ENCODE measurements around the gene LAMC2. TPM values are rescaled to one million over a fixed set of nuclear protein-coding genes. Genes with fewer than 3 reads are reported as not detected.

The LAMC2 gene
- total and polyA plus RNA-seq, 2 donors (not counting 1 experiment from before 2014, with no cell fraction given) = 0.99 to 3.9 TPM

- no peak overlapping the region for H3K4me2 ChIP-seq (ENCODE audit: extremely low read depth, insufficient read depth, low read length)
- no peak for DNase-seq (ENCODE audit: low read depth in 2 of 2)
- H4K20me1 ChIP-seq (ENCODE audit: control insufficient read depth, extremely low read depth, insufficient read depth, low read length) = no peaks in the 10 kb centered on the region
- no peak overlapping the region for H3K9ac ChIP-seq (ENCODE audit: insufficient read depth, low read length)
- no peak overlapping the region for H2AFZ ChIP-seq (ENCODE audit: low read length)
- H3K79me2 ChIP-seq (ENCODE audit: control insufficient read depth, insufficient read depth, low read length) = no peaks in the 10 kb centered on the region
- no peak overlapping the region for H3K4me3 ChIP-seq (replicated peaks in 1 of 4; ENCODE audit: control extremely low read depth in 1 of 4, insufficient read depth in 1 of 4, low read depth in 3 of 4, low read length in 4 of 4)
- H3K4me1 ChIP-seq (ENCODE audit: control insufficient read depth, extremely low read depth, insufficient read depth, low read length) = peaks cover 17% of the 10 kb centered on the region
- no peak overlapping the region for H3K27ac ChIP-seq (ENCODE audit: insufficient read depth, low read length)
- H3K36me3 ChIP-seq (ENCODE audit: control insufficient read depth, insufficient read depth, low read length) = no peaks in the 10 kb centered on the region
- no peaks in the 10 kb centered on the region for H3K27me3 ChIP-seq (ENCODE audit: control insufficient read depth, insufficient read depth, low read length)
- TF ChIP-seq EZH2 (IDR thresholded peaks at IDR 0.05; ENCODE audit: low read length, missing control alignments) (no peak), CTCF (conservative IDR thresholded peaks at IDR 0.05 in 1 of 2, IDR thresholded peaks at IDR 0.05 in 1 of 2; ENCODE audit: low read depth in 1 of 2, low read length in 2 of 2) (no peak)
- no peaks in the 10 kb centered on the region for H3K9me3 ChIP-seq (ENCODE audit: control insufficient read depth, insufficient read depth, low read depth, low read length)
Observed at GRCh38 chr1:183167676-183168075, 18.4 kb upstream of the LAMC2 start.

DNA sequence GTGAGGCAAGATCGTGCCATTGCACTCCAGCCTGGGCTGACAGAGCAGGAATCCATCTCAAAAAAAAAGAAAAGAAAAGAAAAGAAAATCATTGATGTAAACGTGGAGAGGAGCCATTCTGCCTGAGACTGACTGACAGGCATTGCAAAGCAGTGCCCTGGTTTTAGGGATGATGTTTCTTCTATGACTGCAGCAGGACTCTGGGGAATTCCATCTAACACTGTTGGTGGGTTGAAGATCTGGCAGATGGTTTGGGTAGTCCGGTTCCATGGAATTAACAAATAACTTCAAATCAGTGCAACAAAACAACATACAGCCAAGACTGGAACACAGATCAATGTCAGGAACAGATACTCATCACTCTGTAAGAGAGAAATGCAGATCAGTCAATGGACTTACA lies 17.8 kb upstream of the LAMC2 start:
- Histone ChIP-seq H2AFZ (ENCODE audit: low read length) (no peak overlapping the region), H3K27me3 (ENCODE audit: control insufficient read depth, insufficient read depth, low read length) (no peaks in the 10 kb centered on the region)

DNA sequence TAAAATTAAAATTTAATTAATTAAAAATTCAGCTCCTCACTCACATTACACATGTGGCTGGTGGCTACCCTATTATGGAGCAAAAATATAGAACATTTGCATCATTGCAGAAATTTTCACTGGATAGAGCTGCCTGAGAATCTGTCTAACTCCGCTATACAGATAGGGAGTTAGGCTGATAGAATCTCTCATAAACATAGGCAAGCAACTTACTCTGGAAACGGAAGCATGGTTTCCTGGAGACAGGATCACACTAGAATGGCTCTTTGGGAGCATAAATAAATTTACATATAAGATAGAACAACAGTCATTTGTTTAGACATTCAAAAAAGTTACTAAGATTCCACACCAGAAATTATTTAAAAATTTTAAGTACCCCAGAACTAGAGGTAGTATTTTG lies 12.2 kb upstream of the LAMC2 start:
- Histone ChIP-seq H3K36me3 (ENCODE audit: control insufficient read depth, insufficient read depth, low read length) (no peaks in the 10 kb centered on the region), H3K79me2 (ENCODE audit: control insufficient read depth, insufficient read depth, low read length) (no peaks in the 10 kb centered on the region), H2AFZ (ENCODE audit: low read length) (no peak overlapping the region), H3K4me2 (ENCODE audit: extremely low read depth, insufficient read depth, low read length) (no peak overlapping the region), H3K27me3 (ENCODE audit: control insufficient read depth, insufficient read depth, low read length) (no peaks in the 10 kb centered on the region), H3K27ac (ENCODE audit: insufficient read depth, low read length) (no peak overlapping the region), H3K4me1 (ENCODE audit: control insufficient read depth, extremely low read depth, insufficient read depth, low read length) (no peaks in the 10 kb centered on the region), H4K20me1 (ENCODE audit: control insufficient read depth, extremely low read depth, insufficient read depth, low read length) (no peaks in the 10 kb centered on the region), H3K4me3 (replicated peaks in 1 of 4; ENCODE audit: control extremely low read depth in 1 of 4, insufficient read depth in 1 of 4, low read depth in 3 of 4, low read length in 4 of 4) (no peak overlapping the region), H3K9me3 (ENCODE audit: control insufficient read depth, insufficient read depth, low read depth, low read length) (no peaks in the 10 kb centered on the region), H3K9ac (ENCODE audit: insufficient read depth, low read length) (no peak overlapping the region)
- no peak for TF ChIP-seq CTCF (conservative IDR thresholded peaks at IDR 0.05 in 1 of 2, IDR thresholded peaks at IDR 0.05 in 1 of 2; ENCODE audit: low read depth in 1 of 2, low read length in 2 of 2)
- no peak for TF ChIP-seq EZH2 (IDR thresholded peaks at IDR 0.05; ENCODE audit: low read length, missing control alignments)
- DNase-seq (ENCODE audit: low read depth in 2 of 2) = no peak

More for the DNA sequence above, 17.8 kb upstream of the LAMC2 start:
- DNase-seq (ENCODE audit: low read depth in 2 of 2) = no peak
- no peak overlapping the region for H3K27ac ChIP-seq (ENCODE audit: insufficient read depth, low read length)
- H3K9me3 ChIP-seq (ENCODE audit: control insufficient read depth, insufficient read depth, low read depth, low read length) = no peaks in the 10 kb centered on the region
- no peaks in the 10 kb centered on the region for H4K20me1 ChIP-seq (ENCODE audit: control insufficient read depth, extremely low read depth, insufficient read depth, low read length)
- no peaks in the 10 kb centered on the region for H3K79me2 ChIP-seq (ENCODE audit: control insufficient read depth, insufficient read depth, low read length)
- no peak overlapping the region for H3K4me3 ChIP-seq (replicated peaks in 1 of 4; ENCODE audit: control extremely low read depth in 1 of 4, insufficient read depth in 1 of 4, low read depth in 3 of 4, low read length in 4 of 4)
- TF ChIP-seq EZH2 (IDR thresholded peaks at IDR 0.05; ENCODE audit: low read length, missing control alignments) (no peak), CTCF (conservative IDR thresholded peaks at IDR 0.05 in 1 of 2, IDR thresholded peaks at IDR 0.05 in 1 of 2; ENCODE audit: low read depth in 1 of 2, low read length in 2 of 2) (no peak)
- no peak overlapping the region for H3K4me2 ChIP-seq (ENCODE audit: extremely low read depth, insufficient read depth, low read length)
- peaks cover 11% of the 10 kb centered on the region for H3K4me1 ChIP-seq (ENCODE audit: control insufficient read depth, extremely low read depth, insufficient read depth, low read length)
- no peaks in the 10 kb centered on the region for H3K36me3 ChIP-seq (ENCODE audit: control insufficient read depth, insufficient read depth, low read length)
- H3K9ac ChIP-seq (ENCODE audit: insufficient read depth, low read length) = no peak overlapping the region
